ENCODE measurements around the gene STXBP5.

Gene STXBP5

DNA sequence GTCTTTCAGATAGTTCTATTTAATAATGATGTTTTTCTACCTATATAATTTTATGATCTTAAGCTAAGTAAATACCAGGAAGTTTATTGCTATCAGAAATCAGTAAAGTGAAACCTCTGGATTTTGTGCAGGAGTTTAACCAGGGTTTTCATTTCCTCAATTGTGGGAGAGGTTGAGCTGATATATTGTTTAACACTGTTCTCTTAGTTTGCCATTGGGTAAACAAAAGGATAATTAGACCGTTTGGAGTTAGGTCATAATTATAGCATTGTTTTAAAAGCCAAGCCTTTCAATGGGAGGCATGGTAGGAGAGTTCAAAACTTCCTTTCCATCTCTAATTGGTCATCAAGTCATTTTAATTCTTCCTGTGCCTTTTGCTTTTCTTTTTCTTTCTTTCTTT is 58.7 kb downstream of the STXBP5 start:
- H3K27me3 ChIP-seq (ENCODE audit: control insufficient read depth, insufficient read depth, low read length): no peaks in the 10 kb centered on the region

DNA sequence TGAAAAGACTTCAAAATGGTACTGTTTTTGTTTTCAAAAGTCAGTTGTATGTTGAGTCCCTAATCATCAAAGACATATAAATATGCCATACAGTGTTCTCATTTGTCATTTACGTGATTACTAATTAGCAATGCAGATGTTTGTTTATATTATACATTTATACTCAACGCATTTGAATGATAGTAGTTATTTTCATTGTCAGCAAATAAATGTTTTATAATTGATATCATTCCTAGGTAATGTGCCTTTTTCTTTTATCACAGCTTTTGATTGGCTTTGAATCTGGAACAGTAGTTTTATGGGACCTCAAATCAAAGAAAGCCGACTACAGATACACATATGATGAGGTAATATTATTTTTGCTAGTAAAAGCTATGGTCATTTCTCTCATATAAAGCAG is 62.6 kb downstream of the STXBP5 start:
- Histone ChIP-seq H3K27me3 (ENCODE audit: control insufficient read depth, insufficient read depth, low read length) (no peaks in the 10 kb centered on the region), H3K9ac (ENCODE audit: low read depth, low read length) (no peak overlapping the region), H3K36me3 (ENCODE audit: control insufficient read depth, insufficient read depth, low read length) (no peaks in the 10 kb centered on the region), H3K9me3 (ENCODE audit: control insufficient read depth, insufficient read depth, low read length) (no peaks in the 10 kb centered on the region), H3K4me1 (ENCODE audit: control insufficient read depth, insufficient read depth, low read length) (no peaks in the 10 kb centered on the region), H3K4me3 (ENCODE audit: low read depth, low read length) (no peak overlapping the region)

More for the DNA sequence above, 58.7 kb downstream of the STXBP5 start:
- H3K36me3 ChIP-seq (ENCODE audit: control insufficient read depth, insufficient read depth, low read length): no peaks in the 10 kb centered on the region
- H3K9me3 ChIP-seq (ENCODE audit: control insufficient read depth, insufficient read depth, low read length): no peaks in the 10 kb centered on the region
- no peak overlapping the region for H3K9ac ChIP-seq (ENCODE audit: low read depth, low read length)
- H3K4me3 ChIP-seq (ENCODE audit: low read depth, low read length): no peak overlapping the region
- no peaks in the 10 kb centered on the region for H3K4me1 ChIP-seq (ENCODE audit: control insufficient read depth, insufficient read depth, low read length)

DNA sequence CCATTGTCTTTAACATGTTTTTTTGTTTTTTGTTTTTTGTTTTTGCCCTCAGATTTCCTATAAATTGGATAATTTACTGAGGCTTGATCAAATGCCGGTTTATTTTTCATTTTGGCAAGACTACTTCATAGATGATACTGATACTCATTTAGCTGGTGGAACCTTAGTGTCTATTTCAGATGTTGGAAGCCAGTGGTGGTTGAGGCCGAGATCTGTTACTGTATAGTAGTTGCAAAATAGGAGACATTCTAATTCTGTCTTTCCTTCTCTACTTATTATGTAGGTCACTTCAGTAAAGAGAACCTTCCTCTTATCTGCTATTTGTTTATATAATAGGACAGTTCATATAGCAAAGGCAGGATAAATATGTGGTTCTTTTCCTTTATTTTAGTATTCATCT is 63.4 kb downstream of the STXBP5 start:
- H3K36me3 ChIP-seq (ENCODE audit: control insufficient read depth, insufficient read depth, low read length): no peaks in the 10 kb centered on the region
- H3K27me3 ChIP-seq (ENCODE audit: control insufficient read depth, insufficient read depth, low read length): no peaks in the 10 kb centered on the region
- H3K9ac ChIP-seq (ENCODE audit: low read depth, low read length): no peak overlapping the region
- H3K9me3 ChIP-seq (ENCODE audit: control insufficient read depth, insufficient read depth, low read length): no peaks in the 10 kb centered on the region
- H3K4me1 ChIP-seq (ENCODE audit: control insufficient read depth, insufficient read depth, low read length): no peaks in the 10 kb centered on the region
- H3K4me3 ChIP-seq (ENCODE audit: low read depth, low read length): no peak overlapping the region

DNA sequence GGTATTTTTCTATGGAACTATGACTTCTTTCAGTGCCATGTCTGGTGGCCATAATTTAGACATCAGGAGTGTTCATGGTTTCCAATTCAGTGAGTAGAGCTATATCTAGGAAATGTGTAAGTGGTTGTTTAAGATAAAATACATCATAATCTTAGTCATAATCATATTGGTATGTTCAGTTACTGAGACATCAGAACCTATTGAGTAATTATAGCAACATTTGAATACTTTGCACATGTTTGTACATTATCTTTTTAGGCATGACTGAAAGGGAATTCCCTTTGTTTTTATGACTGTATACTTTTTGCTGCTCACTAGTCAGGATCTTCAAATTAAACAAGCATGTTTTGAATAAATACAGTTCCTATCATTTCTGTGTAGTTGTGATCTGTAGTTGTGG is 64.0 kb downstream of the STXBP5 start:
- Histone ChIP-seq H3K36me3 (ENCODE audit: control insufficient read depth, insufficient read depth, low read length) (no peaks in the 10 kb centered on the region), H3K4me1 (ENCODE audit: control insufficient read depth, insufficient read depth, low read length) (no peaks in the 10 kb centered on the region), H3K27me3 (ENCODE audit: control insufficient read depth, insufficient read depth, low read length) (no peaks in the 10 kb centered on the region)

DNA sequence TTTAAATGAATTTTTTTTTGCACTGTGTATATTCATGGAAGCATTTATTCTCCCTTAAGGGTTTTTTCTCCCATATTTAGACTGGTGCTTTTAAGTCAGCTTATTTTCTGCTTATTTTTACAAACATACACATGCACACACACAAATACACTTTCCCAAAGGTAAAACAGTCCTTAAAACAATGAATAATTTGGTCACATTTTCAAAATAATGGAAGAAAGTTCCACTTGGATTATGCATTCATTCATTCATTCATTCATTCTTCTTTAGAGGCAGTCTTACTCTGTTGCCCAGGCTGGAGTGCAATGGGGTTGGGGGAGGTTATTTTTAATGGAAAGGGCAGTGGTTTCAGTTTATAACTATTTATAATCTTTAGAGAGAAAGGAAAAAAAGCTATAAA is 69.8 kb downstream of the STXBP5 start:
- H3K27me3 ChIP-seq (ENCODE audit: control insufficient read depth, insufficient read depth, low read length): no peaks in the 10 kb centered on the region
- no peak overlapping the region for H3K4me3 ChIP-seq (ENCODE audit: low read depth, low read length)
- H3K9ac ChIP-seq (ENCODE audit: low read depth, low read length): no peak overlapping the region
- H3K9me3 ChIP-seq (ENCODE audit: control insufficient read depth, insufficient read depth, low read length): peaks cover 4% of the 10 kb centered on the region
- no peaks in the 10 kb centered on the region for H3K4me1 ChIP-seq (ENCODE audit: control insufficient read depth, insufficient read depth, low read length)
- H3K36me3 ChIP-seq (ENCODE audit: control insufficient read depth, insufficient read depth, low read length): no peaks in the 10 kb centered on the region

More for the DNA sequence above, 64.0 kb downstream of the STXBP5 start:
- H3K9ac ChIP-seq (ENCODE audit: low read depth, low read length): no peak overlapping the region
- no peaks in the 10 kb centered on the region for H3K9me3 ChIP-seq (ENCODE audit: control insufficient read depth, insufficient read depth, low read length)
- H3K4me3 ChIP-seq (ENCODE audit: low read depth, low read length): no peak overlapping the region

DNA sequence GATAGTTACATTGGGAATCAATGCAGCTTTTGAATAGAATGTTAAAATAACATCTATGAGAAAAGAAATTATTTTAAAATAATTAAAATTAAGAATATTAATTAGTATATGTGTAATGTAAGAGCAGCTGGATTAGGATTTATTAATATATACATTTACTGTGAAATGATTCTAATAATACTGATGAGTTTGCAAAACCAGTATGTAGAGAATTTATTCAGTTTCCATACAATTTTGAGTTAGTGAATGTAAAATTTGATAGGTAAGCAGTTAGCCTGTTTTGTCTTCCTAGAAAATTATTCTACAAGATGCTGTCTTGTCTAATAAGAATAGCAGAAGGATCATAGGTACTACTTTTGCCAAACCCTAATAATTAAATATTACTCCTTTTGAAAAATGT is 70.6 kb downstream of the STXBP5 start:
- Histone ChIP-seq H3K9me3 (ENCODE audit: control insufficient read depth, insufficient read depth, low read length) (peaks cover 4% of the 10 kb centered on the region), H3K36me3 (ENCODE audit: control insufficient read depth, insufficient read depth, low read length) (no peaks in the 10 kb centered on the region), H3K4me3 (ENCODE audit: low read depth, low read length) (no peak overlapping the region), H3K4me1 (ENCODE audit: control insufficient read depth, insufficient read depth, low read length) (no peaks in the 10 kb centered on the region), H3K9ac (ENCODE audit: low read depth, low read length) (no peak overlapping the region), H3K27me3 (ENCODE audit: control insufficient read depth, insufficient read depth, low read length) (no peaks in the 10 kb centered on the region)

DNA sequence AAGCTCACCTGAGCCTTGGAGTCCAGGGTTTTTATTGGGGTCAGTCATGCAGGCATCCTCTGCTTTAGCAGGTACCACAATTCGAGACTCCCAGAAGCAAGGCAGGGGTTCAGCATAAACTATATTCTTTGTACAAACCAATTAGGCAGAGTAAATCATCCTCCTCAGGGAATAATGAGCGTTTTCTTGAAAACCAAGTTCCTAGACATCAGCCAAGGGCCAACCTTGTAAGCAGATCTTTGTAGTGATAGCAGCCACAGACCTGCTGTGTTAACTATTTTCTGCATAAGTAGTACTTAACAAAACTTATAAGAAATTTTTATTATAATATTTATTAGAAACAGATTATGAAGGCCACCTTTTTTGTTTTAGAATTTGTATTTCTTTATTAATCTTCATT is 74.7 kb downstream of the STXBP5 start:
- Histone ChIP-seq H3K27me3 (ENCODE audit: control insufficient read depth, insufficient read depth, low read length) (no peaks in the 10 kb centered on the region), H3K4me1 (ENCODE audit: control insufficient read depth, insufficient read depth, low read length) (no peaks in the 10 kb centered on the region), H3K9me3 (ENCODE audit: control insufficient read depth, insufficient read depth, low read length) (peaks cover 4% of the 10 kb centered on the region), H3K9ac (ENCODE audit: low read depth, low read length) (no peak overlapping the region), H3K36me3 (ENCODE audit: control insufficient read depth, insufficient read depth, low read length) (no peaks in the 10 kb centered on the region), H3K4me3 (ENCODE audit: low read depth, low read length) (no peak overlapping the region)

DNA sequence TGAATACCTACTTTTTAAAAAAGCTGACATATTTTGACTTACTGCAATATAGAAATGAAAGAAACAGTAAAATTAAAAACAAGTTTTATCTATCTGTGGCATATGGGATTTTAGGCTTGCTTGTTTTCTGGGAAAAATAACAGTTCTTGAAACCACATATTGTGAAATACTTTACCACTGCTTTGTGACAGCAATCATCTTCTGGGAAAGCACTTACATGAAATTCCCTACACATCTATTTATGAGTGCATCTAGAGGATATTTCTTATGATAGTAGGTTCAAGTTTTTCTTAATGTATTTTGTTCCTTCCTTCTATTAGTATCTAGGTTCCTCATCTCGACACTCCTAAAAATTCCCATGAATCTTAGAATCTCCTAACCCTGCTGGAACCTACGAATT is 75.2 kb downstream of the STXBP5 start:
- H3K27me3 ChIP-seq (ENCODE audit: control insufficient read depth, insufficient read depth, low read length): no peaks in the 10 kb centered on the region
- no peak overlapping the region for H3K9ac ChIP-seq (ENCODE audit: low read depth, low read length)
- no peaks in the 10 kb centered on the region for H3K4me1 ChIP-seq (ENCODE audit: control insufficient read depth, insufficient read depth, low read length)
- H3K9me3 ChIP-seq (ENCODE audit: control insufficient read depth, insufficient read depth, low read length): peaks cover 4% of the 10 kb centered on the region
- no peaks in the 10 kb centered on the region for H3K36me3 ChIP-seq (ENCODE audit: control insufficient read depth, insufficient read depth, low read length)
- no peak overlapping the region for H3K4me3 ChIP-seq (ENCODE audit: low read depth, low read length)

DNA sequence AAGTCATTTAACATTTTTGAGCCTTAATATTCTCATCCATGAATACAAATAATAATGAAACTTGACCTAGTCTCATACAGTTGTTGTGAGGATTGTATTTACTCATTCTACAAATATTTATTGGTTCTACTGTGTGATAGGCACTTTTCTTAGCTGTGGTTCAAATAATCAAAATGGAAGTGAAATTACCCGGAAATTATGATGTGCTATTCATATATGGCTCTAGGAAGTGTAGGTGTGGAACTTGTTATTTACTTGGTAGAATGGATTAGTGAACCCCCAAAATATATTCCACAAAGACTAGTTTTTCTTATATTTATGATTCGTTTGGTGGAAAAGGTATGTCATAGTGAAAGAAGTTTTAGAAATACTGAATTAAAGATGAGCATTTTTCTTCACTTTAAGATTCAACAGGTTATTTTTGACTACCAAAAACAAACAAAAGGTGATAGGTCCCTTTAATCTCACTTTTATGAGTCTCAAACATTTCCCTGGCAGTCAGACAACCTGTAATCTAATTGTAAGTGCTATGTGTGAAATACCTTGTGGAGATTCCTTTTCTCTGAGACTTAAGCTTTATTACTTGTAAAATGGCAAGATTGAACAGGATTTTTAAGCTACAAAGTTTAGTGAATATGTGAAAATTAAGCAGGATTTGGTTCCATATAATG is 77.8 kb downstream of the STXBP5 start:
- no peaks in the 10 kb centered on the region for H3K27me3 ChIP-seq (ENCODE audit: control insufficient read depth, insufficient read depth, low read length)
- H3K36me3 ChIP-seq (ENCODE audit: control insufficient read depth, insufficient read depth, low read length): no peaks in the 10 kb centered on the region
- no peak overlapping the region for H3K4me3 ChIP-seq (ENCODE audit: low read depth, low read length)
- no peak overlapping the region for H3K9ac ChIP-seq (ENCODE audit: low read depth, low read length)
- H3K9me3 ChIP-seq (ENCODE audit: control insufficient read depth, insufficient read depth, low read length): peaks cover 4% of the 10 kb centered on the region
- H3K4me1 ChIP-seq (ENCODE audit: control insufficient read depth, insufficient read depth, low read length): no peaks in the 10 kb centered on the region

DNA sequence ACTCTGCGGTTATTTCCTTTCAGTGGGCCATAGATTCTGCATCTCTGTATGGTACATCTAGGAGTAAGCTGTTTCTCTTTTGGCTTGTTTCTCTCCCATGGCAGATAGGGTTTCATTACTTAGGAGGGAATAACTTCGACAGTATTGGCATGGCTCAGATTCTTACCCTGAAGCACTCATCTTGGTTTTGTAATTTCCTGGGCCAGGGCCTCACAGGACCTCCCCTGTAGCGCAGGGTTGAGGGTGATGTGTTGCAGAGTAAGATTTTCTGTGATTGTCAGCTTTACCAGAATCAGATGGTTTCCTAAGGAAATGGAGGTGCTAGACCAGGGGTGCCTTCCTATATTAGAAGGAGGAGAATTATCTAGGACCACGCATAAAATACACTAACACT is 78.3 kb downstream of the STXBP5 start:
- no peaks in the 10 kb centered on the region for H3K4me1 ChIP-seq (ENCODE audit: control insufficient read depth, insufficient read depth, low read length)
- no peak overlapping the region for H3K4me3 ChIP-seq (ENCODE audit: low read depth, low read length)
- no peaks in the 10 kb centered on the region for H3K27me3 ChIP-seq (ENCODE audit: control insufficient read depth, insufficient read depth, low read length)
- no peak overlapping the region for H3K9ac ChIP-seq (ENCODE audit: low read depth, low read length)
- no peaks in the 10 kb centered on the region for H3K36me3 ChIP-seq (ENCODE audit: control insufficient read depth, insufficient read depth, low read length)
- peaks cover 4% of the 10 kb centered on the region for H3K9me3 ChIP-seq (ENCODE audit: control insufficient read depth, insufficient read depth, low read length)

DNA sequence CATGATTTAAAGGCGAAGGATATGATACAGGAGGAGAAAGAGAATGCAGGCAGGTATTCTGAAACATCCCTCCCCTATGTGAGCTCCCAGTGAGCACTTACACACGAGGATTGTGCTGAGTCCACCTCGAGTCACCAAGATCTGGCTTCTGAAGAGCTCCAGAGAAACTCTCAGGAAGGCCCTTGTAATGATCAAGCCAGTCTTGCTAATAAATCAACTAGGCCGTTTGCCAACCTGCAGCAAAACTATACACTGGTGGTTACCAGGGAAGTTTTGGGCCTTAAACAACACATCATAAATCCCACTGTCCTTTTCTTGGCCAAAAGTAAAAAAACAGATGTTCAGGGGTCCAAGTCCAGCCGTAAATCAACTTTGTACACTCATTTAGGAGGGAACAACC is 79.2 kb downstream of the STXBP5 start:
- Histone ChIP-seq H3K4me1 (ENCODE audit: control insufficient read depth, insufficient read depth, low read length) (no peaks in the 10 kb centered on the region), H3K27me3 (ENCODE audit: control insufficient read depth, insufficient read depth, low read length) (no peaks in the 10 kb centered on the region), H3K4me3 (ENCODE audit: low read depth, low read length) (no peak overlapping the region), H3K9ac (ENCODE audit: low read depth, low read length) (no peak overlapping the region), H3K36me3 (ENCODE audit: control insufficient read depth, insufficient read depth, low read length) (no peaks in the 10 kb centered on the region), H3K9me3 (ENCODE audit: control insufficient read depth, insufficient read depth, low read length) (peaks cover 4% of the 10 kb centered on the region)

DNA sequence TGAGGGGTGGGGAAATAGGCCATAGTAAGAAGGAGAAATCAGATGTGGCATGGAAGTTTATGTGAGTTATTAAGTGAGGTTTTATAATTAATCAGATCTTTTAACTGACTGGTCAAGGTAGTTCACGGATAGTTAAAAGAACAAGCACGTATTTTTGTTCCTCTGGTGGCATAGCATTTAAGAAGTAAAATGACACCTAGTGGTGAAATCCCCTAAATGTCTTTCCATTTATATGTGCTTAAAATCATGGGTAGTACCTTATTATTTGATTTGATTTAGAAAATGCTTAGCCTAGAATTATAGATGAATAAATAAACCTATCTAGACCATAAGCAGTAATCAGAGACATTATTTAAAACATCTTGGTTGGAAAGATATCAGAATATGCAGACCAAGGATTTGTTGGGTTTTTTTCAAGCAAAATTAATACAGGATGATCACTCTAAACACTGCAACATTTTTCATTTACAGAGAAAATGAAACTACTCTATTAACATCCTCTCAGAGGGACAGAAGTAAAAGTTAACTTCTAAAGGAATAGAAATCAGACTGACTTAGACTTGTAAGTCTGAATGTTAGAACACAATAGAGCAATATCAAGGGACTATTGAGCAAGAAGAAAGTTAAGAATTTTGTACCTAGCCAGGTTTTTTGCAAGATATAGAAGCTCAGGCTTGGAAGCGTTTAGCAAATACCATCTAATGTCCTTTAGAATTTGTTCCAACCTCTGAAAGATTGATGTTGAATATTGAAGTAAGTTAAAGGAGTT is 81.1 kb downstream of the STXBP5 start:
- no peaks in the 10 kb centered on the region for H3K36me3 ChIP-seq (ENCODE audit: control insufficient read depth, insufficient read depth, low read length)
- no peaks in the 10 kb centered on the region for H3K9me3 ChIP-seq (ENCODE audit: control insufficient read depth, insufficient read depth, low read length)
- no peaks in the 10 kb centered on the region for H3K4me1 ChIP-seq (ENCODE audit: control insufficient read depth, insufficient read depth, low read length)
- H3K27me3 ChIP-seq (ENCODE audit: control insufficient read depth, insufficient read depth, low read length): no peaks in the 10 kb centered on the region
- no peak overlapping the region for H3K4me3 ChIP-seq (ENCODE audit: low read depth, low read length)
- no peak overlapping the region for H3K9ac ChIP-seq (ENCODE audit: low read depth, low read length)

All from iPS-15b (cell line).